Middle frontal gyrus (tissue), 1 donor: ENCODE measurements around the gene CTBP2.

Experiments
- DNase-seq: peaks from one replicate; pipeline ENCODE4 v3.0.0-alpha.2; 2015; ENCODE audit warnings: low spot score; ENCODE audit errors: extremely low spot score

Gene CTBP2

GRCh38 chr10:125125951-125126735 lies 34.2 kb downstream of the CTBP2 start:
- DNase-seq: no peak

GRCh38 chr10:125124907-125125306 lies 35.5 kb downstream of the CTBP2 start:
- no peak for DNase-seq

GRCh38 chr10:125124115-125124487 lies 36.3 kb downstream of the CTBP2 start:
- DNase-seq: no peak

- no peak for DNase-seq
Measured at GRCh38 chr10:125123476-125124114, 36.8 kb downstream of the CTBP2 start.

- no peak for DNase-seq
Measured at GRCh38 chr10:125122566-125122965, 37.8 kb downstream of the CTBP2 start.

- DNase-seq: no peak
Measured at GRCh38 chr10:125121003-125121402, 39.4 kb downstream of the CTBP2 start.

- DNase-seq: no peak
Measured at GRCh38 chr10:125120053-125120710, 40.2 kb downstream of the CTBP2 start.

GRCh38 chr10:125118701-125119100 lies 41.7 kb downstream of the CTBP2 start:
- no peak for DNase-seq

- DNase-seq: no peak
Measured at GRCh38 chr10:125118011-125118611, 42.3 kb downstream of the CTBP2 start.

- DNase-seq: no peak
Measured at GRCh38 chr10:125116652-125117310, 43.6 kb downstream of the CTBP2 start.

GRCh38 chr10:125116041-125116649 lies 44.2 kb downstream of the CTBP2 start:
- no peak for DNase-seq

GRCh38 chr10:125115409-125115808 lies 45.0 kb downstream of the CTBP2 start:
- DNase-seq: no peak

GRCh38 chr10:125114761-125115391 lies 45.5 kb downstream of the CTBP2 start:
- no peak for DNase-seq

GRCh38 chr10:125113691-125114371 lies 46.5 kb downstream of the CTBP2 start:
- no peak for DNase-seq

- no peak for DNase-seq
Measured at GRCh38 chr10:125112697-125113494, 47.5 kb downstream of the CTBP2 start.

GRCh38 chr10:125111118-125111727 lies 49.1 kb downstream of the CTBP2 start:
- DNase-seq: no peak

GRCh38 chr10:125107965-125108580 lies 52.3 kb downstream of the CTBP2 start:
- DNase-seq: no peak
